GM18951 (cell line): ENCODE measurements around the gene GJC3.
"Not testable (repeated sequence)": the region's sequence is repeated elsewhere in the genome, so short reads cannot be mapped to it uniquely, and the experiment has no call there.

Experiments
- POLR2A ChIP-seq: IDR thresholded peaks from 4 replicates; pipeline ENCODE4 v1.6.1; 2011; ENCODE audit warnings: mild to moderate bottlenecking; ENCODE audit not compliant: insufficient read length, insufficient read depth; ENCODE audit errors: extremely low read depth
- in situ Hi-C: fragments of 300-500 bp; cut with MboI; formaldehyde crosslinking; loops from one replicate; pipeline ENCODE4 v1.12.0; 2022; ENCODE audit warnings: low sequenced_read_pairs, mixed read lengths, inconsistent platforms; ENCODE audit not compliant: unreplicated experiment

GJC3 gene

DNA sequence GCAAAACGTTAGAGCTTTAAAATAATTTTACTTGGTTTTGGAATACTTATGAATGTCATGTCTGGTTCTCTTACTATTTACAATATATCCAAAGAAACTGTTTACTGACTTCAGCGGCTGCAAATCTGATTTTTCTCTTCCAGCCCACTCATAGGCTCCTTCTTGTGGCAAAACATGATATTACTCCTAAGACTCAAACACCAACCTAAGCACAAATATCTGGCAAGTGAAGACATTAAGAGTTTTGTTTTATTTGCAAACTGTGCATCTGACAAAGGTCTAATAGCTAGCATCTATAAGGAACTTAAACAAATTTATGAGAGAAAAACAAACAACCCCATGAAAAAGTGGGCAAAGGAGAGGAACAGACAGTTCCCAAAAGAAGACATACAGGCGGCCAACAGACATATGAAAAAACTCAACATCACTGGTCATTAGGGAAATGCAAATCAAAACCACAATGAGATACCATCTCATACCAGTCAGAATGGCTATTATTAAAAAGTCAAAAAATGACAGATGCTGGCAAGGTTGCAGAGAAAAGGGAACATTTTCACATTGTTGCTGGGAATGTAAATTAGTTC lies 20.3 kb upstream of the GJC3 start:
- TF ChIP-seq POLR2A = no peak
- in situ Hi-C loops = no loop called here

- TF ChIP-seq POLR2A = no peak
- in situ Hi-C loops = no loop called here
Observed at GRCh38 chr7:99947608-99948007, 18.2 kb upstream of the GJC3 start.

DNA sequence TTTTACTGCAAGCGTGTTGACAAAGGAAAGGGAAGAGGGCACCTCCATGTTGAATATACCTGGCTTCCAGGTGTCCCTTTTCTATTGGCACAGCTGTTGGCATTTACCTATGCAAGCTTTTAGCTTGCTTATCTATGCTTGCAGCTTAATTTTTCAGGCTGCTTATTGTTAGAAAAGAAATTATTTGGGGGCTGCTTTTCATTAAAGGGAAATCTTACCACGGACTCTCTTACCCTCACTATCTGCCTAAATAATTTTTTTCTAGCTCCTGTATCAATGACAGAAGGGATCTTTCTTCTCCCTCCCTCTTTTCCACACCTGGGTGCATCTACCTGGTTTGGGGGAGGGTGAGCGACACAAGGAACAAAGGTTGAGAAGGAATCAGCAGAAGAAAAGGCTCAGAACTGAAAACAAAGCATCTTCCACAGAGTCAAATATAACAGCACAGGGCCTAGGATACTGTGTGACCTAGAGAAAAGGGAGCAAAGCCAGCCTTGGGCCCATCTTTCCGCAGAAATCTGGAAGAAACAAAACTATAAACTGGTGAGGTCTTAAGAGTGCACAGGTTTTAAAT lies 15.2 kb upstream of the GJC3 start:
- TF ChIP-seq POLR2A = no peak
- in situ Hi-C loops = no loop called here

DNA sequence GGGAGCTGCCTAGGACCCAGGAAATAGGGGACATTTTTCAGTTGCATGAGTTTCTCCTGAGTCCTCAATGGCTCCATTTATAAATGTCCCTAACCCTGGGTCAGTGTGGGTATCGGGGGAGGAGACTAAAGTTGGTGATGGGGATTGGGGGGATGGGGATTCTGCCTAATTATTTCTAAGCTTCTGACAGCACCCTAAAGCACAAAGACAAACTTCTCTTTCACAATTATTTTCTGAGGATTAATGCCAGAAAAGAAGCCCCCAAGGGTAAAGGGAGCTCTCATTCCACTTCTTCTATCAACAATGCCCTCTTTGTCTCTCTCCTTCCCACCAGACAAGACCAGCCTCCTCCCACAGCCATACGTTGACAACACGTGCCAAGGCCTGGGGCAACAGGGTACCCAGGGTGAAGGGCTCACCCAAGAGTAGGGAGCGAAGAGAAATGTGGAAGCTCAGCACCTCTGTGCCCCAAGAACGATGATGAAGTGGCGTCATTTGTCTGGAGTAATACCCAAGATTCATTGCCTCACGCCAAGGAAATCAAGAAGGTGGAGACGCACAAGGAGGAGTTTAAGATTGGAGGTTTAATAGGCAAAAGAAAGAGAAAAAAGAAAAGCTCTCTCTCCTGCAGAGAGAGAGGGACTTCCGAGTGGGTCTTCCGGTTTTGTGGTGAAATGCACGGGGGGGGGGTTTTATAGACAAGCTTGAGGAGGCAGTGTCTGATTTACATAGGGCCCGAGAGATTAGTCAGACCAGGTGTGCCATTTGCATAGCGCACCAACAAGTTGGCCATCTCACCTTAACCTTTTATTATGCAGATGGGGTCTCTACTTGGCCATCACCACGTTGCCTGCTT lies 14.4 kb upstream of the GJC3 start:
- TF ChIP-seq POLR2A = no peak
- in situ Hi-C loops = no loop called here

DNA sequence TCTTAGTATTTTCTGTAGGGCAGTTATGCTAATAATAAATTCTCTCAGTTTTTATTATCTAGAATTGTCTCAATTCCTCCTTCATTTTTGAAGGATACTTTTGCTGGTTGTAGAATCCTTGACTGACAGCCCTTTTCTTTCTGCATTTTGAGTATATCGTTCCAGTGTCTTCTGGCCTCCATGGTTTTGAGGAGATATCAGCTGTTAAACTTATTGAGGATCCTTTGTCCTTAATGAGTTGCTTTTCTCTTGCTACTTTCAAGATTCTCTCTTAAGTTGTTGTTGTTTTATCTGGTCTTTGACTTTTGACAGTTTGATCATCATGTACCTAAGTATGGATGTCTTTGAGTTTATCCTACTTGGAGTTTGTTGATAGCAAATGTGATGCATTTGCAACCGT lies 8.9 kb upstream of the GJC3 start:
- no peak for TF ChIP-seq POLR2A
- in situ Hi-C loops = no loop called here

DNA sequence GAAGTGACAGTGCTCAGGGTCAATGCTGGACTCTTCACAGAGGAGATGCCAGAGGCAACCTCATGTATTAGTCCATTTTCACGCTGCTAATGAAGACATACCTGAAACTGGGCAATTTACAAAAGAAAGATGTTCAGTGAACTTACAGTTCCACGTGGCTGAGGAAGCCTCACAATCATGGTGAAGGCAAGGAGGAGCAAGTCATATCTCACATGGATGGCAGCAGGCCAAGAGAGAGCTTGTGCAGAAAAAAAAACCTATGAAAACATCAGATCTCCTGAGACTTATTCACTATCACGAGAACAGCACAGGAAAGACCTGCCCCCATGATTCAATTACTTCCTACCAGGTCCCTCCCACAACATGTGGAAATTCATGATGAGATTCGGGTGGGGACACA lies 5.6 kb upstream of the GJC3 start:
- in situ Hi-C loops = not testable (repeated sequence)

DNA sequence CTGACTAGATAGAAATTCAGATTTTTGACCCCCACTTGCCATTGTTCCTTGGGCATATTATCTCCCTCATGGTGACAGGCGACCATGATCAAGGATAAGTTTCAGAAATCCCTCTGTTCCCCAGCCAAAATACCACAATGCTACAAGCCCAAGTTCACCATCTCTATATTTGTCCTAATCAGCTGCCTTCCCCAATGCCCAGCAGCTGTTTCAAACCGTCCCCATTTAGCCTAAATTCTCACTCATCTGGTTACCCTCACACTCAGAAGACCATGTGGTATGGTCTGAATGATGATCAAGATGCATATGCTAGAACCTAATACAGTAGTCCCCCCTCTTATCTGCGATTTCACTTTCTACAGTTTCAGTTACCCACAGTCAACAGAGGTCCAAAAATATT lies 956 bp upstream of the GJC3 start:
- in situ Hi-C loops = no loop called here
- TF ChIP-seq POLR2A = no peak

DNA sequence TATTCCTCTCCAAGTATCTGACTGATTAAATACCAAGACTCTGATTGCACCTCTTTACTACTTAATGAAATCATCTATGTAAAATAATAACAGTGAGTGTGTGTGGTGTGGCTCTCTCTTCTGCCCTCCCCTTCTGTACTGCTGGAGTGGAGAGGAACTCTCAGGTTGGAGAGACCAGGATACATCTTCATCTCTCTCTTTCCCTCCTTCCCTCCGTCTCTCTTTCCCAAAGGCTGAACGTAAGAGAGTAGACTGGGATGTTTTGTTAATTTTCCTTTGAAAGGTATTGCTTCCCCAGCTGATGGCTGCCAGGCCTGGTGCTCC lies 272 bp upstream of the GJC3 start:
- no peak for TF ChIP-seq POLR2A
- in situ Hi-C loops = no loop called here

DNA sequence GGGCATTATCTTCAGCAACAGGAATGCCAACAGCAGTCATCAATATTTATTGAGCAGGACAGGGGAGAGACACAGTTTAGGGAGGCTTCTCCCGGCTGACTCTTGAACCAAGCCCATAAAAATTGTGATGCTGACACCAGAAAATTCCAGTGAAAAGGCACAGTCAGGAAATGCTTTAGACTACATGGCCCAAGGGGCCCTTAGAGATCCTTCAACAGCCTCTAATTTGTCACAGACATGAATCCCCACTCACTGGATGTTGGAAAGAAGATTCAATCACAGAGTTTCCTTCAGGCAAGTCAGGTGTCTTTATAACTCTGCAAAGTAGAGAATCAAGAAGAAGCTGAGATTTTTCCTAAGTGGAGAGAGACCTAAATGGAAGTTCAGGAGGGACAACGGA lies 1.2 kb downstream of the GJC3 start:
- in situ Hi-C loops = no loop called here
- TF ChIP-seq POLR2A = no peak

DNA sequence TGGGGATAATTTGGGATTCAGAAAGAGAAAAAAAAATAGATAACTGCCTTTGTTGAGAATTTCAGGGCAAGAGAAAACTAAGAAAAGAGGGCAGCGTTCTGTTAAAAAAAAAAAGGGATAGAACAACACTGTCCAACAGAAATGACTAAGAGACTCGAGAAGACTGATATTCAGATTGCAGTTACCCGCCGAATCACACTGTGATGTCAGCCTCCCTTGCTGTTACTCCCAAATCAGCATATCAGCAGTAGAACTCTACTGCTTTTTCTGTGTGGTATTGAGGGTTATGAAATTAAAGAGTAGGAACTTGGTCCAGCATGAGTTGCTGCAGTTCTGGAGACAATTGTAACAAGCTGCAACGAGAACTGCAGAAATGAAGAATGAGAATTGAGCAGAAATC lies 1.9 kb downstream of the GJC3 start:
- no peak for TF ChIP-seq POLR2A
- in situ Hi-C loops = no loop called here

DNA sequence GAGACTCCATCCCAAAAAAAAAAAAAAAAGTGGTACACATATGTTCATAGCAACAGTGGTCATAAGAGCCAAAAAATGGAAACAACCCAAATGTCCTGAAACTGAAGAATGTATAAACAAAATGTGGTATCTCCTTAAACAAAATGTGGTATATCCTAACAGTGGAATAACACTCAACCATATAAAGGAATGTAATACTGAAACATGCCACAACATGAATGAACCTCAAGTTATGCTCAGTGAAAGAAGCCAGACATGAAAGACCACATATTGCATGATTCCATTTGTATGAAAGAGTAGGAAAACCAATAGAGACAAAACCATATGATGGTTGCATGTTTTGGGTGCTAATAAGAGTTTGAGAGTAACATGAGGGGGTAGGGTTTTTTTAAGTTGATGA lies 3.1 kb downstream of the GJC3 start:
- no peak for TF ChIP-seq POLR2A
- in situ Hi-C loops = no loop called here

- no peak for TF ChIP-seq POLR2A
- in situ Hi-C loops = no loop called here
Observed at GRCh38 chr7:99923200-99923599, 6.2 kb downstream of the GJC3 start.

GRCh38 chr7:99920149-99920548 lies 9.3 kb downstream of the GJC3 start:
- no peak for TF ChIP-seq POLR2A

DNA sequence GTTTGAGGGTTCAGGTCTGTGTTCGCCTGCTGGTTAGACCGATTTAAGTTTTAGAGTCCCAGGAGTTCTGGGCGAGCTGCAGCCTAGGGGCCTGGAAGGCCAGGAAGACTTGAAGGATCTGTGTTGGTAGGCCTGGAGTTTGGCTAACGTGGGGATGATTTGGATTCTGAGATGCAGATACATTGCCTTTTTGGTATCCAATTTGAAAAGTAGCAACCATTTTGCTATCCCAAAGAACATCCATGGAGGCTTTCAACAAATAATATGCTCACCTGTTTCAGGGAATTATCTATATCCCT lies 9.7 kb downstream of the GJC3 start:
- in situ Hi-C loops = no loop called here

More at GRCh38 chr7:99920149-99920548, 9.3 kb downstream of the GJC3 start:
- in situ Hi-C loops = no loop called here

GRCh38 chr7:99918959-99919813 lies 10.2 kb downstream of the GJC3 start, which contains the start of gene TRIM4:
TRIM4 (minus strand) TSS chr7:99919530; CDS start chr7:99919401, 129 bp downstream.
- in situ Hi-C loops = no loop called here
- TF ChIP-seq POLR2A = peak; percentile 88

More for the DNA sequence above, 9.7 kb downstream of the GJC3 start:
- no peak for TF ChIP-seq POLR2A
